DND-41 (cell line): ENCODE results near the gene STARD3.

Experiments
- EZH2 ChIP-seq: IDR thresholded peaks from 3 replicates; pipeline ENCODE4 v1.6.1; 2012; ENCODE audit warnings: borderline replicate concordance, low read depth, mild to moderate bottlenecking, moderate library complexity, low read length, inconsistent platforms; ENCODE audit not compliant: severe bottlenecking
- TF ChIP-seq, protein P1 (sequence below): IDR thresholded peaks from 2 replicates; pipeline ENCODE4 v1.5.1; 2012; ENCODE audit warnings: borderline replicate concordance, low read length, moderate library complexity, mild to moderate bottlenecking; ENCODE audit not compliant: poor library complexity, severe bottlenecking; ENCODE audit errors: extremely low read depth

DNA sequence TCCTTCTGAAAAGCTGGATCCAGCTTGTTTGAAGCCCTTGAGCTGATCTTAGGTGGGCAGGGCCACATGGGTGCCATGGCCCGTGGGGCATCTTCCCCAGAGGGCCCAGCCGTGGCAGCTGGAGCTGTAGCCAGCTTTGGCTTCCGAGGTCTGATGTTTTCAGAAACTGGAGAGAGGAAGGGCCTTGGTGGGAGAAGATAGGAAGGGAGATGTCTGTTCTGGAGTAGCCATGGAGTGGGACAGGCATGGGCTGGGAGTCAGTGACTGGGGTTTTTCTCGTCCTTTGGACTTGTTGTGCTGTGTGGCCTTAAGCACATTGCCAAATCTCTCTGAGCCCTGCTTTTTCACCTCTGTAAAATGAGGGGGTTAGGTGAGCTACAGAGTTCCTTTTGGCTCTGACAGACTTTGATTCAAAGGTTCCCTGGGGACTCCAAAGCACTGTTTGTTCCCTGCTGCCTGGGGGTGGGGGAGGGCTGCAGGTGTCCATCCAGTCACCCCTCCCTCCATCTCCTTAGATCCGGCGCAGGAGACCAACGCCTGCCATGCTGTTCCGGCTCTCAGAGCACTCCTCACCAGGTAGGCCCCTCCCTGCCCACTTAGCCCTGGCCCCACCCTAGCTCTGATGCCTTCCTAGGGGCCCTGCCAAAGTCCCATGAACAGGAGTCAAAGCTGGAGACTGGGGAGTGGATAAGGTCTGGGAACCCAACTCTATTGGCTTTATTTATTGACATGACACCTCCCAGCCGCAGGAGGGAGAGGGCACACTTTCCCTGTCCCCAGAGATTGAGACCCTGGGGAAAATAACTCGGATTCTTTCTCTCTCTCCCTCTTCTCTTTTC lies 8.1 kb upstream of the STARD3 start:
- TF ChIP-seq, protein P1, sequence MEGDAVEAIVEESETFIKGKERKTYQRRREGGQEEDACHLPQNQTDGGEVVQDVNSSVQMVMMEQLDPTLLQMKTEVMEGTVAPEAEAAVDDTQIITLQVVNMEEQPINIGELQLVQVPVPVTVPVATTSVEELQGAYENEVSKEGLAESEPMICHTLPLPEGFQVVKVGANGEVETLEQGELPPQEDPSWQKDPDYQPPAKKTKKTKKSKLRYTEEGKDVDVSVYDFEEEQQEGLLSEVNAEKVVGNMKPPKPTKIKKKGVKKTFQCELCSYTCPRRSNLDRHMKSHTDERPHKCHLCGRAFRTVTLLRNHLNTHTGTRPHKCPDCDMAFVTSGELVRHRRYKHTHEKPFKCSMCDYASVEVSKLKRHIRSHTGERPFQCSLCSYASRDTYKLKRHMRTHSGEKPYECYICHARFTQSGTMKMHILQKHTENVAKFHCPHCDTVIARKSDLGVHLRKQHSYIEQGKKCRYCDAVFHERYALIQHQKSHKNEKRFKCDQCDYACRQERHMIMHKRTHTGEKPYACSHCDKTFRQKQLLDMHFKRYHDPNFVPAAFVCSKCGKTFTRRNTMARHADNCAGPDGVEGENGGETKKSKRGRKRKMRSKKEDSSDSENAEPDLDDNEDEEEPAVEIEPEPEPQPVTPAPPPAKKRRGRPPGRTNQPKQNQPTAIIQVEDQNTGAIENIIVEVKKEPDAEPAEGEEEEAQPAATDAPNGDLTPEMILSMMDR: no peak
- no peak for TF ChIP-seq EZH2
